ENCODE measurements around the gene EHD2.
"Not testable (repeated sequence)": the region's sequence is repeated elsewhere in the genome, so short reads cannot be mapped to it uniquely, and the experiment has no call there.

The EHD2 gene

GRCh38 chr19:47771291-47771690, 58.1 kb downstream of the EHD2 start:
- DNase-seq: not testable (repeated sequence)

- DNase-seq: no peak
These were observed 63.3 kb downstream of the EHD2 start for GRCh38 chr19:47776568-47776967.

- not testable (repeated sequence) for DNase-seq
These were observed 64.2 kb downstream of the EHD2 start for GRCh38 chr19:47777245-47778048.

DNA sequence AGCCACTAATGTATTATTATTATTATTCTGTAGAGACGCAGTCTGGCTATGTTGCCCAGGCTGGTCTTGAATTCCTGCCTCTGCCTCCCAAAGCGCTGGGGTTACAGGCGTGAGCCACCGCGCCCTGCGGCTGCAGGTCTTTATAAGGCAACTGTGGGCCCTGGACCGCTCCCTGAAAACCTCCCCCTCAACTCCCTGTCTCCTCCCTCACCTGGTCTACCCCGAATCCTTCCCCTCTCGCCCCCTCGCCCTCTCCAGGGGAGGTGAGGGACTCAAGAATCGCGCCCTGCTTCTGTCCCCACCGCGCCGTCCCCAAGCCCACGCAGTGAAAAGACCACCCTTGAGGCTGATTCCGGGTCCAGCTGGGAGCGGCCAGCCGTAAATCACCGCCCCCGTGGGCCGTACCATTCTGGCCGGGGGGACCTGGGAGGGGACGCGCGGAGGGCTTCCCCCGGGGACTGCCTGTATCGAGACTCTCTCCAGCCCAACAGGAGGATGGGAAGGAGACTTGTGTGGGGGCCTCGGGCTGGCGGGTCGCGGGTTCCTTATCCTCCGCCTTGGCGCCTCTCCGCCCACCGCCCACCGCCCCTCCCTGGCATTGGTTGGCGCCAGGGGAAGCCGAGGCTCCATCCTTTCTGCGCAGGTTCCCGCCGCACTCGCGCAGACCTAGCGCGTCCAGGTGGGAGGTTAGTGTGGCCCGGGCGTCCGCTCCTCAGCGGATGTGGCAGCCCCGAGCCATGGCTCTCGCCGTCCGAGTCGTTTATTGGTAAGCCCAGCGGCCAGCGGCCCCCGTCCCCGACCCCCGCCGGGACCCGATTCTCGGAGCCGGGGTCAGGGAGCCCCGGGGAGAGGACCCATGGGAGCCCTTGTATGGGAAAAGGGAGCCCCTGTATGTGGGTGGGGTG, 65.1 kb downstream of the EHD2 start, which contains the start of gene SELENOW:
Gene SELENOW (plus strand): TSS at position 655 of the 905 bp plus-strand sequence. CDS start 83 bp downstream, at position 738.
- peak; percentile 65 to 88 (median 74) for DNase-seq

GRCh38 chr19:47778954-47779351, 65.7 kb downstream of the EHD2 start:
- DNase-seq: peak in 3 of 4 experiments; percentile 13 to 29 (median 17)

DNA sequence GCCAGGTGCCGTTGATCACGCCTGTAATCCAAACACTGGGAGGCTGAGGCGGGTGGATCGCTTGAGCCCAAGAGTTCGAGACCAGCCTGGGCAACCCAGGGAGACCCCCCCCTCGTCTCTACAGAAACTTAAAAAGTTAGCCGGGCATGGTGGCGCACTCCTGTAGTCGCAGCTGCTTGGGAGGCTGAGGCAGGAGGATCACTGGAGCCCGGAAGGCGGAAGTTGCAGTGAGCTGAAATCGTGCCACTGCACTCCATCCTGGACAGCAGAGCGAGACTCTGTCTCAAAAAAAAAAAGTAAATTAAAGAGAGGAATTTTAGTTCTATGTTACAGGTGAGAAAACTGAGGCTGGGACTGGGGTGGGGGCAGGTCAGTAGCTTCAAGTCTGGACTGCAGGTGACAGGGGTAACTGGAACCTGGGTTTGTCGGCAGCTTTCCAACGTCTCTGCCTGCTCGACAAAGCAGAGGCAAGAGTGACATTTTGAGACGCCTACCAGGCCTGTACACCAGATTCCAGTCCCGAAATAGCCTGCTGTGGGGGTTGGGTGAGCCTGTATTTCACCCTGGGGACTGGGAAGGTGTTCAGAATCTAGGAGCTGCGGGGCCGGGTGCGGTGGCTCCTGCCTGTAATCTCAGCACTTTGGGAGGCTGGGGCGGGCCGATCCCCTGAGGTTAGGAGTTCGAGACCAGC, 66.4 kb downstream of the EHD2 start:
- DNase-seq: no peak

GRCh38 chr19:47780215-47780551, 67.0 kb downstream of the EHD2 start:
- no peak for DNase-seq

GRCh38 chr19:47781590-47782262, 68.5 kb downstream of the EHD2 start:
- no peak for DNase-seq

- DNase-seq: no peak
These were observed 73.3 kb downstream of the EHD2 start for GRCh38 chr19:47786566-47786965.

GRCh38 chr19:47787307-47787706, 74.1 kb downstream of the EHD2 start:
- not testable (repeated sequence) for DNase-seq

GRCh38 chr19:47789811-47790210, 76.6 kb downstream of the EHD2 start:
- DNase-seq: not testable (repeated sequence)

- peak; percentile 76 to 91 (median 86) for DNase-seq
These were observed 77.2 kb downstream of the EHD2 start for GRCh38 chr19:47790398-47790814.

- DNase-seq: no peak
These were observed 79.4 kb downstream of the EHD2 start for GRCh38 chr19:47792616-47793015.

All from suppressor macrophage (primary cell).